ENCODE measurements around the gene IDI2.
"Not testable (repeated sequence)": the region's sequence is repeated elsewhere in the genome, so short reads cannot be mapped to it uniquely, and the experiment has no call there.

Gene IDI2

GRCh38 chr10:1020958-1021357 lies 4.7 kb downstream of the IDI2 start:
- FAIRE-seq (no peak), DNase-seq (ENCODE audit: insufficient read length, low spot score) (no peak)

GRCh38 chr10:1020460-1020859 lies 5.2 kb downstream of the IDI2 start:
- TF ChIP-seq POLR2AphosphoS5 (IDR thresholded peaks at IDR 0.05; ENCODE audit: low read depth, low read length) (0 out of 2 replicates have a peak, but pooled peaks have one; percentile 44), TAF1 (IDR thresholded peaks at IDR 0.05; ENCODE audit: low read depth, low read length) (no peak), POU2F2 (IDR thresholded peaks at IDR 0.05; ENCODE audit: low read depth, low read length) (no peak), POLR2A (IDR thresholded peaks at IDR 0.05; ENCODE audit: low read depth, low read length) (no peak)
- no peak for FAIRE-seq

More at GRCh38 chr10:1020958-1021357, 4.7 kb downstream of the IDI2 start:
- TF ChIP-seq TAF1 (IDR thresholded peaks at IDR 0.05; ENCODE audit: low read depth, low read length): no peak
- TF ChIP-seq POLR2A (IDR thresholded peaks at IDR 0.05; ENCODE audit: low read depth, low read length): no peak
- TF ChIP-seq POU2F2 (IDR thresholded peaks at IDR 0.05; ENCODE audit: low read depth, low read length): no peak
- TF ChIP-seq POLR2AphosphoS5 (IDR thresholded peaks at IDR 0.05; ENCODE audit: low read depth, low read length): no peak
- TF ChIP-seq SPI1 (IDR thresholded peaks at IDR 0.05; ENCODE audit: low read depth, low read length): no peak
- no peak for TF ChIP-seq PAX5 (IDR thresholded peaks at IDR 0.05; ENCODE audit: insufficient read depth, low read length, severe bottlenecking)

GRCh38 chr10:1019362-1019761 lies 6.3 kb downstream of the IDI2 start:
- TF ChIP-seq TAF1 (IDR thresholded peaks at IDR 0.05; ENCODE audit: low read depth, low read length) (no peak), PAX5 (IDR thresholded peaks at IDR 0.05; ENCODE audit: insufficient read depth, low read length, severe bottlenecking) (no peak), SPI1 (IDR thresholded peaks at IDR 0.05; ENCODE audit: low read depth, low read length) (no peak), POU2F2 (IDR thresholded peaks at IDR 0.05; ENCODE audit: low read depth, low read length) (no peak), POLR2AphosphoS5 (IDR thresholded peaks at IDR 0.05; ENCODE audit: low read depth, low read length) (peak; percentile 79), POLR2A (IDR thresholded peaks at IDR 0.05; ENCODE audit: low read depth, low read length) (peak; percentile 64)
- FAIRE-seq: no peak
- no peak for DNase-seq (ENCODE audit: insufficient read length, low spot score)

More at GRCh38 chr10:1020460-1020859, 5.2 kb downstream of the IDI2 start:
- no peak for DNase-seq (ENCODE audit: insufficient read length, low spot score)

GRCh38 chr10:1015688-1016087 lies 10.0 kb downstream of the IDI2 start:
- FAIRE-seq: no peak
- no peak for DNase-seq (ENCODE audit: insufficient read length, low spot score)
- no peak for TF ChIP-seq POU2F2 (IDR thresholded peaks at IDR 0.05; ENCODE audit: low read depth, low read length)

- DNase-seq (ENCODE audit: insufficient read length, low spot score): no peak
- FAIRE-seq: no peak
- no peak for TF ChIP-seq POLR2AphosphoS5 (IDR thresholded peaks at IDR 0.05; ENCODE audit: low read depth, low read length)
- no peak for TF ChIP-seq POU2F2 (IDR thresholded peaks at IDR 0.05; ENCODE audit: low read depth, low read length)
- no peak for TF ChIP-seq POLR2A (IDR thresholded peaks at IDR 0.05; ENCODE audit: low read depth, low read length)
- no peak for TF ChIP-seq TAF1 (IDR thresholded peaks at IDR 0.05; ENCODE audit: low read depth, low read length)
- no peak for TF ChIP-seq SPI1 (IDR thresholded peaks at IDR 0.05; ENCODE audit: low read depth, low read length)
- TF ChIP-seq PAX5 (IDR thresholded peaks at IDR 0.05; ENCODE audit: insufficient read depth, low read length, severe bottlenecking): no peak
Observed at GRCh38 chr10:1011696-1012095, 14.0 kb downstream of the IDI2 start.

GRCh38 chr10:1010703-1011102 lies 15.0 kb downstream of the IDI2 start:
- no peak for DNase-seq (ENCODE audit: insufficient read length, low spot score)
- no peak for FAIRE-seq
- no peak for TF ChIP-seq SPI1 (IDR thresholded peaks at IDR 0.05; ENCODE audit: low read depth, low read length)
- TF ChIP-seq PAX5 (IDR thresholded peaks at IDR 0.05; ENCODE audit: insufficient read depth, low read length, severe bottlenecking): no peak
- TF ChIP-seq TAF1 (IDR thresholded peaks at IDR 0.05; ENCODE audit: low read depth, low read length): no peak
- TF ChIP-seq POLR2A (IDR thresholded peaks at IDR 0.05; ENCODE audit: low read depth, low read length): no peak; the same call in 1 of the 2 replicates
- TF ChIP-seq POU2F2 (IDR thresholded peaks at IDR 0.05; ENCODE audit: low read depth, low read length): no peak
- TF ChIP-seq POLR2AphosphoS5 (IDR thresholded peaks at IDR 0.05; ENCODE audit: low read depth, low read length): no peak

GRCh38 chr10:1009947-1010346 lies 15.7 kb downstream of the IDI2 start:
- not testable (repeated sequence) for DNase-seq (ENCODE audit: insufficient read length, low spot score); FAIRE-seq

GRCh38 chr10:1009071-1009494 lies 16.6 kb downstream of the IDI2 start:
- TF ChIP-seq PAX5 (IDR thresholded peaks at IDR 0.05; ENCODE audit: insufficient read depth, low read length, severe bottlenecking) (no peak), SPI1 (IDR thresholded peaks at IDR 0.05; ENCODE audit: low read depth, low read length) (no peak), POLR2A (IDR thresholded peaks at IDR 0.05; ENCODE audit: low read depth, low read length) (no peak), POLR2AphosphoS5 (IDR thresholded peaks at IDR 0.05; ENCODE audit: low read depth, low read length) (no peak), POU2F2 (IDR thresholded peaks at IDR 0.05; ENCODE audit: low read depth, low read length) (no peak)
- DNase-seq (ENCODE audit: insufficient read length, low spot score): no peak
- no peak for FAIRE-seq

More at GRCh38 chr10:1009947-1010346, 15.7 kb downstream of the IDI2 start:
- TF ChIP-seq POLR2AphosphoS5 (IDR thresholded peaks at IDR 0.05; ENCODE audit: low read depth, low read length): peak; percentile 47; the same call in 1 of the 2 replicates

GRCh38 chr10:1007583-1007982 lies 18.1 kb downstream of the IDI2 start:
- FAIRE-seq (no peak), DNase-seq (ENCODE audit: insufficient read length, low spot score) (no peak)

GRCh38 chr10:1006573-1006972 lies 19.1 kb downstream of the IDI2 start:
- TF ChIP-seq POLR2AphosphoS5 (IDR thresholded peaks at IDR 0.05; ENCODE audit: low read depth, low read length): no peak
- no peak for TF ChIP-seq PAX5 (IDR thresholded peaks at IDR 0.05; ENCODE audit: insufficient read depth, low read length, severe bottlenecking)
- TF ChIP-seq POLR2A (IDR thresholded peaks at IDR 0.05; ENCODE audit: low read depth, low read length): no peak
- TF ChIP-seq SPI1 (IDR thresholded peaks at IDR 0.05; ENCODE audit: low read depth, low read length): no peak
- TF ChIP-seq POU2F2 (IDR thresholded peaks at IDR 0.05; ENCODE audit: low read depth, low read length): no peak
- no peak for TF ChIP-seq TAF1 (IDR thresholded peaks at IDR 0.05; ENCODE audit: low read depth, low read length)
- DNase-seq (ENCODE audit: insufficient read length, low spot score) (no peak), FAIRE-seq (no peak)

More at GRCh38 chr10:1007583-1007982, 18.1 kb downstream of the IDI2 start:
- TF ChIP-seq POLR2AphosphoS5 (IDR thresholded peaks at IDR 0.05; ENCODE audit: low read depth, low read length): no peak
- TF ChIP-seq TAF1 (IDR thresholded peaks at IDR 0.05; ENCODE audit: low read depth, low read length): no peak
- TF ChIP-seq SPI1 (IDR thresholded peaks at IDR 0.05; ENCODE audit: low read depth, low read length): no peak
- no peak for TF ChIP-seq PAX5 (IDR thresholded peaks at IDR 0.05; ENCODE audit: insufficient read depth, low read length, severe bottlenecking)

All from GM12891 (cell line).